HCT116 (cell line): ENCODE results near the gene MAPKAP1.

ENCODE experiments used
- CTCF ChIP-seq, 3 experiments: fragments of 200-600 bp in 1 of 3; sonication (generic) in 1 of 3; IDR thresholded peaks in 2 of 3; conservative IDR thresholded peaks in 1 of 3; 2 replicates each; pipeline ENCODE4 v1.5.1; 2012 to 2017; ENCODE audit warnings: low read depth in 2 of 3, low read length in 2 of 3, antibody characterized with exemption in 1 of 3, borderline replicate concordance in 1 of 3, control low read depth in 1 of 3, mild to moderate bottlenecking in 1 of 3, mixed read lengths in 1 of 3, mixed run types in 1 of 3, moderate library complexity in 1 of 3; ENCODE audit not compliant: insufficient read depth in 1 of 3
- RAD21 ChIP-seq: IDR thresholded peaks from 2 replicates; pipeline ENCODE4 v1.6.1; 2012; ENCODE audit warnings: low read depth, mild to moderate bottlenecking
- REST ChIP-seq: IDR thresholded peaks from 2 replicates; pipeline ENCODE4 v1.6.1; 2012; ENCODE audit warnings: low read depth

GRCh38 chr9:125507226-125507625 lies 199.8 kb downstream of the MAPKAP1 start:
- TF ChIP-seq RAD21 (no peak), CTCF (IDR thresholded peaks at IDR 0.05 in 2 of 3, conservative IDR thresholded peaks at IDR 0.05 in 1 of 3; ENCODE audit: borderline replicate concordance in 1 of 3, insufficient read depth in 1 of 3, low read depth in 2 of 3, low read length in 2 of 3) (no peak), REST (no peak)
